Germinal center (tissue), 1 donor: ENCODE results near the gene KIAA0232.

Experiments used
- DNase-seq: peaks from one replicate; pipeline ENCODE4 v3.0.0; 2012; ENCODE audit warnings: mixed read lengths, low spot score

KIAA0232 gene

DNA sequence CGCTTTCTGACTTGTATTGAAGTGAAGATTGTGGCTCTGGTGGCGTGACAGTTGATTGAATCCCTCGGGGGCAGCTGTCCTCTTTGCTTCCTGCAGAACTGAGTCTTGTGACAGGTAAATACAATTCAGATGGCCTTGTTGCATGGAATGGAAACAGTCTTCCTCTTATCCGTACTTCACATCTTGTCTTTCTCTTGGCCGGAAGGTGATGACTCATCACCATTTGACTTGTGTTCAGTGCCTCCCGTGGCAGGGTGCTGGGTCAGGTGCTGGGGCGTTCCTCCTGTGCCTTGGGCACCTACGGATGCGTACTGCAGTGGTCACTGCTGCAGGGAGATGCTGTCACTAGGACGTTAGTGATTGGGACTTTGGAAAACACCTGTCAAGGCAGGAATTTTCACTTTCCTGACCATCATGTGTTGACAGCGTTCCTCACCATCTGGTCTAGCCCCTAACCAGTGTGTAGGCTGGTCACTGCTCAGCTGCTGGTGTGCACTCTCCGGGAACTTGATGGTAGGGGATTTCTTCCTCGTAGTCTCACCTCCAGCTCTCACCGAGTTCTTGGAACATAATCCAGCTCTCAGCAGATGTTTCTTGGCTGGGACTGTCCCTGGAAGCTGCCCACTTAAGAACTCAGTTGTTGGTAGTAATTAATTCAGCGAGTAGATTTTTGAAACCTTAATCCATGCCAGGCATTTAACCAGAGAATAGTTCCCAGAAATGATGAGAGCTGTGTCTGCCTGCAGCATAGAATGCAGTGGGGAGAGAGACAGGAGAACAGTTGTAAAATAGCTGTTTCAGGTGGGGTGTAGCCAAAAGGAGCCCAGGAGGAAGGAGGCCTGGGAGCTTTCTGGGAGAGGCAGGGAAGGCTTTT, 134.3 kb downstream of the KIAA0232 start:
- no peak for DNase-seq

DNA sequence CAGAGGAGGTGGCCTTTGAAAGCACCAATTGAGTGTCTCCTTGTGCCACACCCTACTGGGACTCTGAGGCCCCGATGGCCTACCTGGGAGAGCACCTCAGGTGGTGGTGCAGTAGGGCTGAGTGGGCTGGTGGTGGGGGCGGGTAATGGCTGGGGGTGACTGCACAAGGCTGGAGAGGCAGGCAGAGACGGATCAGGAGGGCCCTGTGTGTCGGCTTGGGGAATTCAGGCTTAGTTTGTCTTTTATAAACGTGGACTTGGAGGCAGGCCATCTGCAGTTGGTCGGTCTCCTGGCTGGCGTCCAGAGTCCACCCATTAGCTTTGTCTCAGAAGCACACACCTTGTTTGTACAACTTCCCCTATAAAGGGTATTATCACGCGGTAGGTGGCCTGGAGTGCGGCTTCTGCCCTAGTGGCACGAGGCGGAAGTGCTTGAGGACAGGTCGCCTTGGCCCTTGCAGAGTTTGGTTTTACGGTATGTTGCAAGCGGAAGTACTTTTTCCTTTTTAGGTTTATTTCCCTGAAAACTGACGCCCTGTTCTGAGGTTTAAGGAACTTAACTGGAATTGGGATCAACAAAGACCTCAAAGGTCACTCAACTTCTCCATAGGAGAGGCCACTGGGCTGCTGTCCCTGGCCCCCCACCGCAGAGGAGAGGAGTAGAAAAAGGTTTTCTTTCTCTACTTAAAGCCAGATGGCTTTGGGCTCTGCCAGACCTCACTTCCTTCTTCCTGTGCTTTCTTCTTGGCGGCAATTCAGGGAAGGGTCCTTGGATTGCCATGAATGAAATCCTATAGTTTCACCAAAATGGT, 135.1 kb downstream of the KIAA0232 start:
- peak; percentile 67 for DNase-seq

DNA sequence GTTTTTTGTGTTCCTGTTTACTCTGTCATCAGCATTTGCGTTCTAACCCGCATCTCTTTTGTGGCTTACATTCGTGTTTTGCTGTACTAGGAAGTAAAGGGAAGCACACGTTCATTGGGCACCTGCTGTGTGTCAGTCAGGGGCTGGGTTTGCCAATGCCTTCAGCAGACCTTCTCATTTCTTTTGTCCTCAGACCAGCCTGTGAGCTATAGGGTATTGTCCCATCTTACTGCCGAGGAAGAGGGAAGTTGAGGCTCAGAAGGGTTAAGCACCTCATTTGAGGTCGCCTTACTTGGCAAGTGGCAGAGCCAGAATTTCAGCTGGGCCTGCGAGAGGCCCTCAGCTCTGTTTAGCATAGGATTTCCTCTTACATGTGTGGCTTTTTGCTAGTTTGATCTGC, 135.8 kb downstream of the KIAA0232 start:
- DNase-seq: no peak

DNA sequence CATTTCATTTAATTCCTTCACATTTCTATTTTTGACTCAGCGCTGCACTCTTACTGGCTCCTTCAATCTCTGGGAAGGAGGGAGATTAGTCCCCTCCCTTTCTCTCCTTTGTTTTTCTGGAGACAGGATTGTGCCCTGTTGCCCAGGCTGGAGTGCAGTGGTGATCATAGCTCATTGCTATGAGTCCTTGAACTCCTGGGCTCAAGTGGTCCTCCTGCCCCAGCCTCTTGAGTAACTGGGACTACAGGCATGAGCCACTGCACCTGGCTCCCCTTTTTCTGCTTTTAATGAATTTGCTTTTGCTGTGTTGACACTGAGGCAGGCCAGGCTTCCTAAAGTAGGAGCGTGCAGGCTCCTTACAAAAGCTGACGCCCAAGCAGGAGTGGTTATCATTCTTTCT, 137.6 kb downstream of the KIAA0232 start:
- DNase-seq: no peak

DNA sequence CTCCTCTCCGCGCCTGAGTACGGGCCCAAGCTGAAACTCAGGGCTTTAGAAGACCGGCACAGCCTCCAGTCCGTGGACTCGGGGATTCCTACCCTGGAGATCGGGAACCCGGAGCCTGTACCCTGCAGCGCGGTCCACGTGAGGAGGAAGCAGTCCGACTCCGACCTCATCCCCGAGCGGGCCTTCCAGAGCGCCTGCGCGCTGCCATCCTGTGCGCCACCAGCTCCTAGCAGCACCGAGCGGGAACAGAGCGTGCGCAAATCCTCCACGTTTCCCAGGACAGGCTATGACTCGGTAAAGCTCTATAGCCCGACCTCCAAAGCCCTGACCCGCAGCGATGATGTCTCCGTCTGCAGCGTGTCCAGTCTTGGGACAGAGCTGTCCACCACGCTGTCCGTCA, 141.0 kb downstream of the KIAA0232 start:
- DNase-seq: no peak

DNA sequence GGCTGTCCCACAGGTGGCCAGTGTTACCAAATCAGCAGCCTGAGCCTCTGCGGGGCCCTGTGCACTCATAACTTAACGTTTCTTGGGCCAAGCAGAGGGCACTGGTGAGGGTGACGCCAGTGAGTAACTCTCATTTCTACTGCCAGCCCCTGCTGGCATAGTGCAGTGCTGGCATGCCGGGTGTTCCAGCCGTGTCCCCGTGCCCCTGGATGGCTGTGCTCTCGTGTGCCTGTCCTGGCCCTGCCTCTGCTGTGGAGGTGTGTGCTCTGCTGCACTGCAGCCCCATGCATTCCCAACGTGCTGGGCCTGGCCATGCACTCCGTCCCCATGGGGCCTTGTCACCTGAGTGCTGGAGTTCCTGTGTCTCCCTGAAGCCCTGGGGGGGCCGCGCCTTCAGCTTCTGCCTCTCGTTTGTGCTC, 141.8 kb downstream of the KIAA0232 start:
- DNase-seq: no peak

DNA sequence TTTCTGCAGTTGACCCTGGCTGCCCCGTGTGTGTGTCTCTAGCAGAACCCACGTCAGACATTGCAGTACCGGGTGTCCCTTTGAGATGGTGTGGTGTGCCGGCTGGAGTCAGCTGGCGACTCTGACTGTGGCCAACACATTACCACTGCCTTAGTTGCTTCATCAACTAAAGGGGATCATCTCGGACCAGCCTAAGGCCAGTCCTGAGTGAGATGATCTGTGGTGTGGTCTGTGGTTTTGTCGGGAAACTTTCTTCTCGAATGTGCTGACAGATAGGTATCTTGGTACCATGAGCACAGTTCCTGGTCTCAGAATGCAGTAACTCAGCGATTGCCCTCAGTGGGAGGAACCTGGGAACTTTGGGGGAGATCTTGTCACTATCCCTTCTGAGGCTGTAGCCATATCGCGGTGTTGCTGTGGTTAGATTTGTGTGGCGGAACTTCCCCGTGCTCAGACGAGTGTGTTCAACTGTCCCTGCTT, 142.9 kb downstream of the KIAA0232 start:
- DNase-seq: no peak

DNA sequence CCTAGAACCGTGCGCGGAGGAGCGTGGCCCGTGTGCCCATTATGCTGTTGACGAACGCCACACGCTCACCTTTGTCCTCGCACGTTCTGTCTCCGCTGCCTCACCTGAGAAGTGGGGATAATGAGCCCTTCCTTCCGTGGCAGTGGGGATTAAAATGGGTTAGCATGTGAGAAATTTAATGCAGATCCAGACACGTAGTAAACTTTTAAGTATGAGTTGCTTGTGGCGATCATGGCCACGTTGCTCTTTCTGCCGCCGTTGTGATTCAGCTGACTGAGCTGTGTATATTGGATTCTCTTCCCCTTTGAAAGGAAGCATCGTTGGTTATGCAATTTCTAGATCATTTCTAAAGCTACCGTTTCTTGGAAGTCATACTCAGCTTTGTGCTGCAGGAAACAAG, 143.6 kb downstream of the KIAA0232 start:
- DNase-seq: no peak

DNA sequence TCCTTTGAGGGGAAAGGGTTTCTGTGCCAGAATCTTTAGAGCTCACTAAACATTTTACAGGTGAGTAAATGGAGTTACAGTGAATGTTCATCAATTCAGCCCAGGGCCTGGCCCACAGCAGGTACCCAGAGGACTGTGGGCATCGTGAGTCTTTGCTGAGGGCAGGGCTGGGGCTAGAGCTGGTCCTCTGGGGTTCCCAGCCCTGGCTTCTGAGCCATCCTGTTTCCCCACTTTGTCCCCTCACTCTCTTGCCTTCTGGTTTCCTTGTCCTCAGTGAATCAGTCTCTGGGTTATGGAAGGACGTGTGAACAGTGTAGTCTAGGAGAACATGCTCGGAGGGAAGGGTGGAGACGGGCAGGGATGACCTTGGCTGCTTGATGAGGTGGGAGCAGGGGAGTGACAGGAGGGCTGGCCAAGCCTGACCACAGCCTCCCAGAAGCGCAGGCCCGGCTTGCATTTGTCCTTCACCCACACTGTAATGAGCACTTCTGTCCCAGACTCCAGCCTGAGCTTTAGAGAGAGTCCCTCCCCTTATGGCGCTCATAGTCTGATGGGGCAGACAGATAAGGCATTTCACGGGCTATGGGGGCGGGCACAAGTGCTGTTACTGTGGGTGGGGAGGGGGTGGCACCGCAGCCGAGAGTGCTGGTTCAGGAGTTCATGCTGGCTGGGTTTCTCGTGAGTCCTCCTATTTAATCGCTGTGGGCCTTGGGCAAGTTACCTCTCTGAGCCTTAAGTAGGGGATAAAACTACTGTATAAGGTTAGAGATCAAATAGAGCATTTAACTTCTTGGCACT, 144.4 kb downstream of the KIAA0232 start:
- no peak for DNase-seq

DNA sequence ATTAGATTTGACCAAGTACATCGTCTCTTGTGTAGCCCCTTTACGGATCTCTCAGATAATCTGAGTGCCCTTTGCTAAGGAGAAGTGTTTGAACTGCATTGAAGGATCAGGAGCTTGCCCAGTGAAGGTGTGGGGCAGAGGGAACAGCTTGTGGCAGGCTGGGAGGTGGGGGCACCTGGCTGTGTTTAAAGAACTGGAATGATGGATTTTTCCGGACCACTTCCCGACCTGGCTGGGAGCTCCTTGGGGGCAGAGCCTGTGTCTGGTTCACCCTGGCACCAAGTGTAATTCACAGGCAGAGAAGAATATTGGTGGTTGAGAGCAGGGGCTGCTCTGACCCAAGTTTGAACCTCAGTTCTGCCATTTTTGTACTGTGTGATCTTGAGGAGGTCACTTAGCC, 145.6 kb downstream of the KIAA0232 start:
- no peak for DNase-seq

DNA sequence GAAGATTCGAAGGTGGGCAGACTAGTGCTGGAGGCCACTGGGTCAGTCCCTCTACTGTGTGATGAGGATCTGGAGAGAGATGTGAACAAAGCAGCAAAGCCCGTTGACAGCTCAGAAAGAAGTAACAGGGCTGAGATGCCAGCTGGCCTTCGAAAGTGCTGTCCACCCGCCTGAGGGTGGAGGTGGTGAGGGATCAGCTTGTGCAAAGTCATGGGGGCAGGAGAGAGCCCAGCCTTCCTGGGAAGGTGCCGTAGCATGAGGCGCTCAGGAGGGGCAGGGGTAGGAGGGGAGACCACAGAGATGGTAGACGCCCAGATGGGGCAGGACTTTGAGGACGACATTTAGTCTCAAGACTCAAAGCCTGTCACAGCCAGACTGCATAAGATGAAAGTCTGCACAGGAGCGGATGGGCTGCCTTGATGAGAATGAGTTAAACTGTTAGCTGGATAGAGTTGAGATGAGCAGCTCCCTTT, 146.8 kb downstream of the KIAA0232 start:
- no peak for DNase-seq

DNA sequence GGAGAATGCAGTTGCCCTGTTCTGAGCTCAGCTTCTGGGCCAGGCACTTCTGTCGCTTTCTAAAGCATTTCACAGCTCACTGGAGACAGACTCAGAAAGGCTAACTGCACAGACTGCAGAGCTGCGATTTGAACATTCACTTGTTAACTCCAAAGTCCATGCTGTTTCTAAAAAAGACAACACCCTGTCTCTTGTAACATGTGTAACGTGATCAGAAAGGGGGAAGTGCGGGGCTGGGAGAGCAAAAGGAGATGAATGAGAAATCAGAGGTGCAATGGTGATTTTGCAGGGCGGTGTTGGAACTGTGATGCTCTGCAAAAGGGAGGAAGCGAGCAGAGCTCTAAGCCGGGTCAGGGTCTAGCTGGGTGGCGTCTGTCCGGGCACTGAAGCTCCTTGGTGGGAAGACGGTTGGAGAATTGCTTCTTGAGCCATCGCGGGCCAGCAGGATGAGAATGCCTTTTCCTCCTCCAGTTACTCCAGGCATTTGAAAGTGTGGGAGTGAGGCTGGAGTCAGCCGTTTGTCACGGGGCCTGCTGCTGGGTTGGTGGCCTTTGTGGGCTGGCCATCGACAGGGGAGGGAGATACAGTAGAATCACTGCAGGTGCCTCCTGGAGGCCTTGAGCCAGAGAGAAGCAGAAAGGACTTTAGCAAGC, 147.4 kb downstream of the KIAA0232 start:
- DNase-seq: no peak

DNA sequence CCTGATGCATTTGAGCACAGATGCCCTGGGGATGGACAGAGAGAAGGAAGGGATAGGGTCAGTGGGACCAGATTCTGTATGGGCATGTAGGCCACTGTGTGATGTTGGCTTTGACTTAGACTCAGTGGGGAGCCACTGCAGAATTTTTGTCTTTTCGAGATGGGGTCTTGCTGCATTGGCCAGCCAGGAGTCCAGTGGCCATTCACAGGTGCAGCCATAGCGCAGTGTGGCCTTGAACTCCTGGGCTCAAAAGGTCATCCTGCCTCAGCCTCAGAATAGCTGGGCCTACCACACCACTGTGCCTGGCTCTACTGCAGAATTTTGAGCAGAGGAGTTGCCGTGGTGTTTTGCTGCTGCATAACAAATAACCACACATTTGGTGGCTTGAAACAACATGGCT, 149.9 kb downstream of the KIAA0232 start:
- DNase-seq: no peak

DNA sequence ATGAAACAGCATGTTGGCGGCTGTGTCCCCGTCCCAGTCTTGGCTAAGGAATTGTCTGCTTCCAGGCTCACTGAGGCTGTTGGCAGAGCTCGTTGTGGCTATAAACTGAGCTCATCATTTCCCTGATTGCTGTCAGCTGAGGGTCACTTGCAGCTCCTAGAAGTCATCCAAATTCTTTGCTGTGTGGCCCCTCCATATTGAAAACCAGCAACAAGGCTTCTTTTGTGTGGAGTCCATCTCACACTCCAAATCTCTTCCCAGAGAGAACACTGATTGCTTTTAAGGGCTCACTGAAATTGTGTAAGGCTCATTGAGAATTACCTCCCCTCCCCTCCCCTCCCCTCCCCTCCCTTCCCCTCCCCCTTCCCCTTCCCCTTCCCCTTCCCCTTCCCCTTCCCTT, 150.4 kb downstream of the KIAA0232 start:
- DNase-seq: no peak
